Measurements from ENCODE around the gene KL. TPM values are rescaled to one million over a fixed set of nuclear protein-coding genes. Genes with fewer than 3 reads are reported as not detected.

KL gene
- total RNA-seq, 1 experiment from 2014 or later: 0.52 TPM

GRCh38 chr13:33087091-33087490 lies 70.9 kb downstream of the KL start:
- TF ChIP-seq, protein P1, sequence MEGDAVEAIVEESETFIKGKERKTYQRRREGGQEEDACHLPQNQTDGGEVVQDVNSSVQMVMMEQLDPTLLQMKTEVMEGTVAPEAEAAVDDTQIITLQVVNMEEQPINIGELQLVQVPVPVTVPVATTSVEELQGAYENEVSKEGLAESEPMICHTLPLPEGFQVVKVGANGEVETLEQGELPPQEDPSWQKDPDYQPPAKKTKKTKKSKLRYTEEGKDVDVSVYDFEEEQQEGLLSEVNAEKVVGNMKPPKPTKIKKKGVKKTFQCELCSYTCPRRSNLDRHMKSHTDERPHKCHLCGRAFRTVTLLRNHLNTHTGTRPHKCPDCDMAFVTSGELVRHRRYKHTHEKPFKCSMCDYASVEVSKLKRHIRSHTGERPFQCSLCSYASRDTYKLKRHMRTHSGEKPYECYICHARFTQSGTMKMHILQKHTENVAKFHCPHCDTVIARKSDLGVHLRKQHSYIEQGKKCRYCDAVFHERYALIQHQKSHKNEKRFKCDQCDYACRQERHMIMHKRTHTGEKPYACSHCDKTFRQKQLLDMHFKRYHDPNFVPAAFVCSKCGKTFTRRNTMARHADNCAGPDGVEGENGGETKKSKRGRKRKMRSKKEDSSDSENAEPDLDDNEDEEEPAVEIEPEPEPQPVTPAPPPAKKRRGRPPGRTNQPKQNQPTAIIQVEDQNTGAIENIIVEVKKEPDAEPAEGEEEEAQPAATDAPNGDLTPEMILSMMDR (IDR thresholded peaks at IDR 0.05; ENCODE audit: unreplicated experiment): no peak
- BruUV-seq (replicated peaks): no TSS peak
- Mint-ChIP-seq H3K4me3 (ENCODE audit: low read depth, unreplicated experiment) (no peak overlapping the region), H3K4me1 (ENCODE audit: low read depth, unreplicated experiment) (no peaks in the 10 kb centered on the region), H3K27me3 (ENCODE audit: unreplicated experiment) (peaks cover 13% of the 10 kb centered on the region), H3K9me3 (ENCODE audit: low read depth, unreplicated experiment) (peaks cover 2% of the 10 kb centered on the region), H3K36me3 (ENCODE audit: insufficient read depth, unreplicated experiment) (no peaks in the 10 kb centered on the region), H3K27ac (ENCODE audit: unreplicated experiment) (no peak overlapping the region)
- DNase-seq: no peak
- intact Hi-C loops (cut with micrococcal nuclease; ENCODE audit: unreplicated experiment): no loop called here
- CTCF ChIA-PET: interaction anchor here (0.6 kb wide), 1 partner anchor 1122 kb away, joined by 5 read pairs; no protein-coding TSS in a partner anchor

GRCh38 chr13:33087790-33088189 lies 71.6 kb downstream of the KL start:
- no peaks in the 10 kb centered on the region for H3K4me1 Mint-ChIP-seq (ENCODE audit: low read depth, unreplicated experiment)
- intact Hi-C loops (cut with micrococcal nuclease; ENCODE audit: unreplicated experiment): no loop called here
- H3K27me3 Mint-ChIP-seq (ENCODE audit: unreplicated experiment): peaks cover 13% of the 10 kb centered on the region
- no peak overlapping the region for H3K27ac Mint-ChIP-seq (ENCODE audit: unreplicated experiment)
- no peak for DNase-seq
- no peak overlapping the region for H3K4me3 Mint-ChIP-seq (ENCODE audit: low read depth, unreplicated experiment)
- TF ChIP-seq, protein P1 (IDR thresholded peaks at IDR 0.05; ENCODE audit: unreplicated experiment): no peak
- no TSS peak for BruUV-seq (replicated peaks)
- peaks cover 2% of the 10 kb centered on the region for H3K9me3 Mint-ChIP-seq (ENCODE audit: low read depth, unreplicated experiment)
- no peaks in the 10 kb centered on the region for H3K36me3 Mint-ChIP-seq (ENCODE audit: insufficient read depth, unreplicated experiment)
- CTCF ChIA-PET: no interaction called here

- no peaks in the 10 kb centered on the region for H3K4me1 Mint-ChIP-seq (ENCODE audit: low read depth, unreplicated experiment)
- no peak overlapping the region for H3K27ac Mint-ChIP-seq (ENCODE audit: unreplicated experiment)
- no peaks in the 10 kb centered on the region for H3K36me3 Mint-ChIP-seq (ENCODE audit: insufficient read depth, unreplicated experiment)
- no TSS peak for BruUV-seq (replicated peaks)
- DNase-seq: no peak
- CTCF ChIA-PET: no interaction called here
- peaks cover 2% of the 10 kb centered on the region for H3K9me3 Mint-ChIP-seq (ENCODE audit: low read depth, unreplicated experiment)
- intact Hi-C loops (cut with micrococcal nuclease; ENCODE audit: unreplicated experiment): no loop called here
- H3K27me3 Mint-ChIP-seq (ENCODE audit: unreplicated experiment): peaks cover 12% of the 10 kb centered on the region
- no peak overlapping the region for H3K4me3 Mint-ChIP-seq (ENCODE audit: low read depth, unreplicated experiment)
- TF ChIP-seq, protein P1 (IDR thresholded peaks at IDR 0.05; ENCODE audit: unreplicated experiment): no peak
These were observed 73.1 kb downstream of the KL start for GRCh38 chr13:33089311-33089710.

- no TSS peak for BruUV-seq (replicated peaks)
- CTCF ChIA-PET: no interaction called here
- Mint-ChIP-seq H3K9me3 (ENCODE audit: low read depth, unreplicated experiment) (no peaks in the 10 kb centered on the region), H3K4me3 (ENCODE audit: low read depth, unreplicated experiment) (no peak overlapping the region), H3K27ac (ENCODE audit: unreplicated experiment) (no peak overlapping the region), H3K27me3 (ENCODE audit: unreplicated experiment) (no peaks in the 10 kb centered on the region), H3K36me3 (ENCODE audit: insufficient read depth, unreplicated experiment) (no peaks in the 10 kb centered on the region), H3K4me1 (ENCODE audit: low read depth, unreplicated experiment) (no peaks in the 10 kb centered on the region)
- intact Hi-C loops (cut with micrococcal nuclease; ENCODE audit: unreplicated experiment): no loop called here
- TF ChIP-seq, protein P1 (IDR thresholded peaks at IDR 0.05; ENCODE audit: unreplicated experiment): no peak
- no peak for DNase-seq
These were observed 74.7 kb downstream of the KL start for GRCh38 chr13:33090755-33091414.
